ENCODE measurements around the gene PDE2A.

GRCh38 chr11:72673943-72674828 is at the start of gene PDE2A:
- TF ChIP-seq CTCF (IDR thresholded peaks at IDR 0.05): no peak
- no peak for TF ChIP-seq EP300 (IDR thresholded peaks at IDR 0.05)

All from upper lobe of left lung (tissue), 4 donors.